ENCODE data around the gene NFATC1. TPM values are rescaled to one million over a fixed set of nuclear protein-coding genes. Genes with fewer than 3 reads are reported as not detected.

Gene NFATC1
- total and polyA plus RNA-seq, 2 experiments from 2014 or later = 7.5 to 9.8 TPM

DNA sequence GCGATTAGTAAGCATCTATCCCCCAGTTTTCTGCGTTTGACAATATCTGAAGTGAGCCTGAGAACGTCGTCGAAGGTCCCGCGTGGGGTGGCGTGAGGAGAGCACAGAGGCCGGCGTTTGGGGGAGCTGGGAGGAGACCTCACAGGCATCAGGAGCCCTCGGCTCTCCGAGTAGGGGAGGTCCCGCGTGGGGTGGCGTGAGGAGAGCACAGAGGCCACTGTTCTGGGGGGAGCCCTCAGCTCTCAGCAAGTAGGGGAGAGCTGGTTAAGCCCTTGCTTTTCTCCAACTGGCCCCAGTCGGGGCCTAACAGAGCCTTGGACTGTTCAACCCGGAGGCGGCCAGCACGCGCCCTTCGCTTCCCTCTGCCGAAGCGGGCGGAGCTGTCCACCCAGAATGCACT is 134.3 kb downstream of the NFATC1 start:
- no peak overlapping the region for H3K4me3 ChIP-seq
- in situ Hi-C loops (cut with MboI) = loop anchor here (10.0 kb wide), 1 partner anchor 115 kb away; no protein-coding TSS in a partner anchor
- no peaks in the 10 kb centered on the region for H3K9me2 ChIP-seq (ENCODE audit: insufficient read depth)
- no peaks in the 10 kb centered on the region for H3K36me3 ChIP-seq (ENCODE audit: low read depth)
- 93 to 94% methylated on average over 24 of the region's 24 CpGs for WGBS, 2 experiments (ENCODE audit: low coverage in 1 of 2, low lambda C conversion rate in 2 of 2, missing lambda C conversion rate in 2 of 2)
- no peaks in the 10 kb centered on the region for H3K4me1 ChIP-seq (ENCODE audit: insufficient read depth)
- H3K27ac ChIP-seq = no peak overlapping the region
- no peak overlapping the region for H2AFZ ChIP-seq
- no peak overlapping the region for H3K4me2 ChIP-seq (ENCODE audit: unreplicated experiment)
- no peaks in the 10 kb centered on the region for H4K20me1 ChIP-seq (ENCODE audit: insufficient read depth)
- H3K9me3 ChIP-seq (ENCODE audit: low read depth) = no peaks in the 10 kb centered on the region
- no peak overlapping the region for H3K9ac ChIP-seq
- no peaks in the 10 kb centered on the region for H3K79me2 ChIP-seq (ENCODE audit: insufficient read depth)
- no peaks in the 10 kb centered on the region for H3F3A ChIP-seq (ENCODE audit: insufficient read depth)
- no peak for DNase-seq
- no peak for TF ChIP-seq EZH2 (IDR thresholded peaks at IDR 0.05; ENCODE audit: insufficient read depth, poor library complexity, severe bottlenecking)
- TF ChIP-seq EZH2phosphoT487 (IDR thresholded peaks at IDR 0.05; ENCODE audit: insufficient read depth, low read depth) = no peak
- H3K27me3 ChIP-seq (replicated peaks; ENCODE audit: insufficient read depth) = 0 out of 2 replicates have a peak, but pooled peaks cover 8% of the 10 kb centered on the region

DNA sequence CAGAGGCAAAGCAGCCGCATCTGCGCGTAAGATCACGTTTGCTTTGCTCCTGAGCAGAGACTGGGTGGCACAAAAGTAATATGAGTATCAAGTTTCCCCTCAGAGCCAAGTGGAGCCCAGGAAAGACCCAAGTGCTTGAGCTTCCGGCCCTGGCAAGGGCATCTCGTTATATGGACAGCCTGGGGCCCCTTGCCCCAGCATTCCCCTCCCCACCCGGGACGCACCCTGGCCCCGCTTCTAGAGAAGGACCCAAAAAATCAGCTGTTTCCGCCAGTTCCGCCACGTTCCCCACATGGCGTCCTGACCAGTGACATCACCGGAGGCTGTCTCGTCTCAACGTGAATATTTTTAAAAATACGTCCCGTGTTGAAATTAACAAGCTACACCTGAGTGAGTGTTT is 135.1 kb downstream of the NFATC1 start:
- Histone ChIP-seq H3K9ac (no peak overlapping the region), H3K4me2 (ENCODE audit: unreplicated experiment) (no peak overlapping the region), H3K27me3 (replicated peaks; ENCODE audit: insufficient read depth) (peaks cover 14% of the 10 kb centered on the region; the same call in 1 of the 2 replicates), H3K27ac (no peak overlapping the region), H4K20me1 (ENCODE audit: insufficient read depth) (no peaks in the 10 kb centered on the region), H3K36me3 (ENCODE audit: low read depth) (no peaks in the 10 kb centered on the region), H3K4me1 (ENCODE audit: insufficient read depth) (no peaks in the 10 kb centered on the region), H3K9me2 (ENCODE audit: insufficient read depth) (no peaks in the 10 kb centered on the region), H3F3A (ENCODE audit: insufficient read depth) (no peaks in the 10 kb centered on the region), H2AFZ (no peak overlapping the region), H3K79me2 (ENCODE audit: insufficient read depth) (no peaks in the 10 kb centered on the region), H3K4me3 (no peak overlapping the region), H3K9me3 (ENCODE audit: low read depth) (no peaks in the 10 kb centered on the region)
- TF ChIP-seq EZH2phosphoT487 (IDR thresholded peaks at IDR 0.05; ENCODE audit: insufficient read depth, low read depth) (no peak), EZH2 (IDR thresholded peaks at IDR 0.05; ENCODE audit: insufficient read depth, poor library complexity, severe bottlenecking) (no peak)
- WGBS, 2 experiments (ENCODE audit: low coverage in 1 of 2, low lambda C conversion rate in 2 of 2, missing lambda C conversion rate in 2 of 2) = 89% methylated on average over 18 of the region's 18 CpGs
- in situ Hi-C loops (cut with MboI) = loop anchor here (10.0 kb wide), 1 partner anchor 114 kb away; no protein-coding TSS in a partner anchor
- DNase-seq = no peak

DNA sequence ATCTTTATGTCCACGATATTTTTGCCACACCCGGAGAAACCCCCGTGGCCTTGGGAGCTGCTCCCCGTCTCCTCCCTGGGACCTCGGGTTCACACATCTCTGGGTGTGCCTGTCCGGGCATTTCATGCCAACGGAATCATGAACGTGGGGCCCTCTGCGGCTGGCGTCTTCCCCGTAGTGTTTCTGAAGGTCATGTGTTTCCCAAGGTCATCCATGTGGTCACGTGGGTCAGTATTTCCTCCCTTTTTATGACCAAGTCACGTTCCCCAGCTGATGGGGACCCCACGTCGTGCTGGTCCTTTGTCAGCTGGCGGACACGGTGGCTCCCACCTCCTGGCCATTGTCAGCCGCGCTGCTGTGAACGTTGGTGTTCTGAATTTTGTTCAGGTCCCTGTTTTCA is 135.7 kb downstream of the NFATC1 start:
- WGBS, 2 experiments (ENCODE audit: low coverage in 1 of 2, low lambda C conversion rate in 2 of 2, missing lambda C conversion rate in 2 of 2) = 79 to 83% methylated on average over 20 of the region's 20 CpGs
- Histone ChIP-seq H3K4me2 (ENCODE audit: unreplicated experiment) (no peak overlapping the region), H4K20me1 (ENCODE audit: insufficient read depth) (no peaks in the 10 kb centered on the region), H2AFZ (no peak overlapping the region), H3K4me3 (no peak overlapping the region), H3K9me2 (ENCODE audit: insufficient read depth) (no peaks in the 10 kb centered on the region), H3K27me3 (replicated peaks; ENCODE audit: insufficient read depth) (peaks cover 19% of the 10 kb centered on the region; the same call in 1 of the 2 replicates), H3K4me1 (ENCODE audit: insufficient read depth) (no peaks in the 10 kb centered on the region), H3K79me2 (ENCODE audit: insufficient read depth) (no peaks in the 10 kb centered on the region), H3K27ac (no peak overlapping the region), H3K9ac (no peak overlapping the region), H3K36me3 (ENCODE audit: low read depth) (no peaks in the 10 kb centered on the region), H3F3A (ENCODE audit: insufficient read depth) (no peaks in the 10 kb centered on the region), H3K9me3 (ENCODE audit: low read depth) (no peaks in the 10 kb centered on the region)
- in situ Hi-C loops (cut with MboI) = loop anchor here (10.0 kb wide), 1 partner anchor 113 kb away; no protein-coding TSS in a partner anchor
- TF ChIP-seq EZH2 (IDR thresholded peaks at IDR 0.05; ENCODE audit: insufficient read depth, poor library complexity, severe bottlenecking) (no peak), EZH2phosphoT487 (IDR thresholded peaks at IDR 0.05; ENCODE audit: insufficient read depth, low read depth) (no peak)
- DNase-seq = no peak

DNA sequence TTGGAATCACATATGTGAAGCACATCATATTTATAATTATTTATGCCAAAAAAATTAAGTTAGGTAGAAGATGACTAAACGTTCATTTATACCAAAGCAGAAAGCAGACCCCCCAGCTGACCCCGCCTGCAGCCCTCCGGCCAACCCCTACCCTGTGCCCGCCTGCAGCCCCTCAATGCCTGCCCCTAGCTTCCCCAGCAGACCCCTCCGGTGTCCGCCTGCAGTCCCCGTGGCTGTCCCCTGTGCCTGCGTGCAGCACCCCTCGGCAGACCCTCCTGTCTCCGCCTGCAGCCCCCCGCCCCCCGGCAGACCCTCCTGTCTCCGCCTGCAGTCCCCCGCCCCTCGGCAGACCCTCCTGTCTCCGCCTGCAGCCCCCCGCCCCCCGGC is 136.2 kb downstream of the NFATC1 start:
- Histone ChIP-seq H3K9ac (no peak overlapping the region), H3K4me3 (no peak overlapping the region), H4K20me1 (ENCODE audit: insufficient read depth) (no peaks in the 10 kb centered on the region), H3K9me3 (ENCODE audit: low read depth) (no peaks in the 10 kb centered on the region), H3F3A (ENCODE audit: insufficient read depth) (no peaks in the 10 kb centered on the region), H3K27me3 (replicated peaks; ENCODE audit: insufficient read depth) (peaks cover 24% of the 10 kb centered on the region; the same call in 1 of the 2 replicates), H3K4me1 (ENCODE audit: insufficient read depth) (no peaks in the 10 kb centered on the region), H3K4me2 (ENCODE audit: unreplicated experiment) (no peak overlapping the region), H3K36me3 (ENCODE audit: low read depth) (no peaks in the 10 kb centered on the region), H3K79me2 (ENCODE audit: insufficient read depth) (no peaks in the 10 kb centered on the region), H3K9me2 (ENCODE audit: insufficient read depth) (no peaks in the 10 kb centered on the region), H3K27ac (no peak overlapping the region), H2AFZ (no peak overlapping the region)
- in situ Hi-C loops (cut with MboI) = loop anchor here (10.0 kb wide), 1 partner anchor 113 kb away; no protein-coding TSS in a partner anchor
- no peak for DNase-seq
- no peak for TF ChIP-seq EZH2 (IDR thresholded peaks at IDR 0.05; ENCODE audit: insufficient read depth, poor library complexity, severe bottlenecking)
- TF ChIP-seq EZH2phosphoT487 (IDR thresholded peaks at IDR 0.05; ENCODE audit: insufficient read depth, low read depth) = no peak
- WGBS, 2 experiments (ENCODE audit: low coverage in 1 of 2, low lambda C conversion rate in 2 of 2, missing lambda C conversion rate in 2 of 2) = 31 to 33% methylated on average over 4 to 18 of the region's 18 CpGs
